HG03045 (cell line): Measurements from ENCODE around the gene C1orf167.
"Not testable (repeated sequence)": the region's sequence is repeated elsewhere in the genome, so short reads cannot be mapped to it uniquely, and the experiment has no call there.

ENCODE experiments used
- ATAC-seq: cut with Tn5 transposase; IDR thresholded peaks from one replicate; pipeline ENCODE4 v1.9.1; 2021; ENCODE audit warnings: mild to moderate bottlenecking, moderate library complexity; ENCODE audit not compliant: unreplicated experiment

C1orf167 gene

DNA sequence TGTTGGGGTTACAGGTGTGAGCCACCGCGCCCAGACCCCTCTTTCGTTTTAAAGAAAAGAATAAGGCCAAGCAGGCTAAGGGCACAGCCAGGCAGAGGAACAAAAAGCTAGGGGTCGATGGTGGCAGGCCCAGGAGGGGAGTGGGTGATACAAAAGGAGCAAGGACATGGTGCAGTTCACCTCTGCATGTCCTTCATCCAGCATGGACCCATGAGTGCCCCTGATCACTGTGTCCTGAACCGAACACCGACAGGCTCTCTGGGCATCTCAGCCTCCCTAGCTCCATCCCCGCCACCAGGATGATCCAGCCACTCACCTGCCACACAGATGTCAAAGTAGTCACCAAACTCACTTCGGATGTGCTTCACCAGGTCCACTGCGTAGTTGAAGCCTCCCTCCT lies 37.9 kb downstream of the C1orf167 start:
- ATAC-seq: no peak

DNA sequence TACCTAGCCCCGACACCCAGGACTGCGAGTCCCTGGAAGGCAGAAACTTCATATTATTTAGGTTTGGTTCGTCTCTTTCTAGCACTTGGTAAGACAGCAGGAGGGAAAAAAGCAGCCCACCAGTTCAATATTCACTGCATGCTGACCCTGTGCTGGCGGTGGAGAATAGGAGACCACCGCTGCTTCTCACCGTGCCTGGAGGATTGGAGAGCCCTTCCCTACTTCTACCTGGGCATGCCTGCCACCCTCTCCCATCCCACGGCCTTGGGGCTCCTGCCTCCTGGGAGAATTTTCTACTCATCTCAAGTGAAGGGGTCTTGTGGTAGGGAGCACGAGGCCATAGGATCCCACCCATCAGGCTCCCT lies 38.4 kb downstream of the C1orf167 start:
- ATAC-seq: no peak

- ATAC-seq: no peak
Measured at GRCh38 chr1:11800756-11801433, 38.9 kb downstream of the C1orf167 start.

DNA sequence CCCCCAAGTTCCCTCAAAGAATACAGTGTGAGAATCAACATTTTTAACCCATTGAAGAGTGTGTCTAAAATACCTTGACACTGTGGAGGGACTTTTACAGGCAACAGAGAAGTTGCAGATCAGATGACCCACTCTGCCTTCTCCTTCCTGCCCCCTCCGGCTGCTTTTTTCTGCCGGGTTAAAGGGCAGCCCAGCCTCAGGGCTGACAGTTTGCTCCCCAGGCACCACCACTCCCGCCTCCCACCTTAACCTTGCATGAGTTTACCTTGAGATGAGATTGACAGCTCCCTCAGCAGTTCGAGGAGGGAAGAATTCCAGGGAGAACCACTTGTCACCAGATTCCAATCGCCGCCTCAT lies 40.6 kb downstream of the C1orf167 start:
- ATAC-seq: no peak

DNA sequence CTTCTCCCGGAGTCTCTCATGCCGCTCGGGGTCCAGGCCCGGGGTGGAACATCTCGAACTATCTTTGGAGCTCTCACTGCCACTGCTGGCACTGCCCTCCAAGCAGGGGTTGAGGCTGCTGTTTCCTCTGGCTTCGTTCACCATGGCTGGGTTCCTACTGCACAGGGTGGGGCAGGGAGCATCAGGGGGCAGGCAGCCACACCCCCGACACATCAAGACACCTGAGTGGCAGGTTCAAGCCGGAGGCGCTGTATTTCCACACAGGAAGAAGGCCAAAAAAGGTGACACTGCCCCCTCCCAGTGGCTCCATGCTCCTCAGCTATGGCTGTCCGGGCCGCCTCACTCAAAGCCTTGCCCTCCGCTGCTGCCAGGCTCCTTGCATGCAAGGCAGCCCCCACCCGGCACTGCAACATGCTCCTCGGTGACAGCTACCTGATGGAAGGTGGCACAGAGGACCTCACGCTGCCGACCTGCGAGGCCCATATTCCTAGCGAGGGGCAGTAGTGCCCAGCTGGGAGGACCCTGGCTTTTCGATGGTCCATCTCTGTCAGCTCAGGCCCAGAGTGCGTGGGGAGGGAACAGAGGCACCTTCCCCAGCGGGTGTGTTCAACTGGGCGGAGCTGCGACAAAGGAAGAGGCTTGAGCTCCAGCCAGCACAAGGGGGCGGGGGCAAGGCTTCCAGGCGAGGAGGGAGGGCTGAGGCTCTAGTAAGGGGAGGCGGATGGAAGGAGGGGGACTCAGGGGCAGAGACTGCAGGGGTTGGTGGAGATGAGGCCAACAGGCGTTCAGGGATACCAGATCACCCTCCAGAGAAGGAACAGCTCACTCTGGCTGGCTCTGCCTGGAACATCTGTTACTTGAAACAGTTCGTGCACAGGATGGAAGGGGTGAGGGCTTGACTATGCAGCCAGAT lies 41.2 kb downstream of the C1orf167 start:
- ATAC-seq: no peak

- not testable (repeated sequence) for ATAC-seq
Measured at GRCh38 chr1:11803924-11804665, 42.1 kb downstream of the C1orf167 start.

DNA sequence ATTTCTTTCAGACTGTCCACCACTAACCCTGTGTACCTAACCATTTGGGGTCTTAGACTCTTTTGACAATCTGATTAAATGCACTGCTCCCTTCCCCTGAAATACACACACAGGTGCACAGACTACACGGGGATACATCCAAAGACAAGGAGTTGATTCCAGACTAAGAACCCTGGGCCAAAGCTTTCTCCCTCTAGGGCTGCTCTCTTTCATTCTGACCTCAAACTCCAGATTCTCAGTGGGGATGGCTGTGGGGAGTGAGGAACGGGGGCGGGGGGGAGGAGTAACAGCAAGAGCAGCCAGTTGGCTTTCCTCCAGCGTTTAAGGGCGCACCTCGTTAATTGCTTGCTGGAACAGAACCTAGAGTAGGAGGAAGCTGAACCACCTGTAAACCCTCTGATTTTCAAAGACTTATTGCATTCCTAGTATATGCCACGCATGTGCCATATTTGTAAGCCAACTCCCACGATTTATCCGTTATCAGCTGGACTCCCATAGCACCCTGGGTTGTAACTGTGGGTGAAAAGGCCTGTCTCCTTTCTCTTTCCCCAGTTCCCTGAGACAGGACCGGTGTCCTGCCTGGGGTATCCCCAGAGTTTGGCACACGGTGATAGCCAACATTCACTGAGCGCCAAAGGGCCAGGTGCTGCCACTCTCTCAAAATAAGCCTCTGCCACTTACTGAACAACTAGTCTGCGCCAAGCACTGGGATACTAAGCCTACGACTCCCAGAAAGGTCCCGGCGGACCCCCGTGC lies 42.9 kb downstream of the C1orf167 start:
- no peak for ATAC-seq

DNA sequence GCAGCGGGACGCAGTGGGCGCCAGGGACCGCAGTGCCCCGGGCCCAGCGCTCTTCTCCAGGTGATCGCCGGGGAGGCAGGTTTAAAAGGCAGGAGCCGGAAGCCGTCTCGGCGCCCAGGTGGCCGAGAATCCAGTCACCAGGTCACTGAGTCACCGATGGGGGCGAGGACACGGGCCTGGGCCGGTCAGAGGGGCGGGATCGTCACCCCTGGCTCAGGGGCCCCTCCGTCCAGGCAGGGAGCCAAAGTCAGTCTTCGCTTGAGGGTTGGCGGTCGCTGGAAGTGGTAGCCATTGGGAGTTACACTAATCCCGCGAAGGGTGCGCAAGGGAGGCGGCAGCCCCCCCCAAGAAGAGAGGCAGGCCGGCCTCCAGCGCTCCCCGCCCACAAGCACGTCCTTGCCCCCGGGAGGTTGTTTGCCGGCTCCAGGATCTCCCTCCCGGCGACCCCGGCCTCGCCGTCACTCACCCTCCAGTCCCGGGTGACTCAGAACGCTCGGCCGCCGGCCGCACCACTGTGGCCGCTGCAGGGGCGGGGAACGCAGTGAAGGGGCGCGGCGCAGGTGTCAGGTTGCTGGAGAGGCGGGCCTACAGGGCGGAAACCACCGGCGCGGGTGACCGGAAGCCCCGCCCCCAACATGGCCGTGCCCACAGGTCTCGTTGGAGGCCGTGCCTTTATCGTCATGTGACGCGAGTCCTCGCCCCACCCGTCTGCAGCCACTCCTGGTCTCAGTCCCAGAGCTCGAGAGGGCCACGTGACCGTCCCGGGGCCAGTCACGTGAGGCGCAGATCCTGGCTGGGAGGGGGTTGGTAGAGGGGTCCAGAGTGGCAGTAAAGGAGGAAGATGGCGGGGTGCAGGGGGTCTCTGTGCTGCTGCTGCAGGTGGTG lies 43.7 kb downstream of the C1orf167 start, which contains the start of the genes CLCN6 and MTHFR:
CLCN6 (plus strand) TSS at position 770 of the 885 bp plus-strand sequence; CDS start at position 842, 72 bp downstream.
MTHFR (minus strand) TSS at position 543 of the 885 bp plus-strand sequence. CDS start 2,848 bp downstream, outside the sequence.
- peak; percentile 85 for ATAC-seq

GRCh38 chr1:11806307-11806936 lies 44.4 kb downstream of the C1orf167 start:
- ATAC-seq: peak; percentile 47

DNA sequence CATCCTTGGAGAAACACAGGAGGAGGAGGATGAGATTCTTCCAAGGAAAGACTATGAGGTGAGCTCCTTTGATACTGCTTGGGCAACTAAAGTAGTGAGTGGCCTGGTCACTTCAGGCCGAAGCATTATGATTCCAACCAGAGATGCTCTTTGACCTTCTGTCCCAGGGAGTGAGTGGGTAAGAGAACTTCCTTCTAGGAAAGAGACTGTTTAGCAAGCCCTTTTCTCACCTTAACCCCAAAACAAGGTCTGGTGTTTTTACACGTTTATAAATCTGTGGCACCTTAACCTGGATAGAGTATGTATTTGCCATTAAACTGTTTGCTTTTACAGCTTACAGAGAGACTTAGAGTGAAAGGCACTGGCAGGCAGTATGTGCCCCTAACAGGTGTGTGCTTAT lies 45.1 kb downstream of the C1orf167 start:
- ATAC-seq: no peak

GRCh38 chr1:11813021-11813420 lies 51.0 kb downstream of the C1orf167 start:
- ATAC-seq: no peak

DNA sequence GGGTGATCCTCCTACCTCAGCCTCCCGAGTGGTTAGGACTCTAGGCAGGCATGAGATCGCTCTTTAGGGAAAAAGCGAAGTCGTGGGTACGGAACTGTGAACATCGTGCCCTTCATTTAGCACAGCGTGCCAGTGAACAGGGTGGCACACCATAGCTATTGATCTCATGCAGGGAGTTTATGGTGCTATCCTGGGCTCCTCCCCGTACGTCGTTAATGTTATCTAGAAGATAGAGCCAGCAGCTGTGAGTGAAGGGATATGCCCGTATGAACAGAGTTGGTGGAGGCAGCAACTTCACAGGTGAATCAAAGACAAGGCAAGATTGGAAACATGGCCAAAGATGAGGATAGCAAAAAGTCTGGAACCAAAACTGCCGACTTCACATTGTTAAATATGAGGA lies 55.2 kb downstream of the C1orf167 start:
- no peak for ATAC-seq

DNA sequence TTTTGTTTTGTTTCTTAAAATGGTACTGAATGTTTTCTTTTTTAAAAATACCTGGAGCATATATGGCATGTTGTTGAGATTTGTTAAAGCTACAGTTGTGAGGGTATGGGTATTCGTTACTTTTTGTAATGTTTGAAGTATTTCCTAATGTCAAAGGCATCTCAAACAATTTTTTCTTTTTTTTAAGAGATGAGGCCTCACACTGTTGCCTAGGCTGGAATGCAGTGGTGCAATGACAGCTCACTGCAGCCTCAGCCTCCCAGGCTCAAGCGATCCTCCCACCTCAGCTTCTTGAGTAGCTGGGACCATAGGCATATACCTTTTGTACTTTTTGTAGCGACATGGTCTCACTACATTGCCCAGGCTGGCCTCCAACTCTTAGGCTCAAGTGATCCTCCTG lies 60.1 kb downstream of the C1orf167 start:
- no peak for ATAC-seq

DNA sequence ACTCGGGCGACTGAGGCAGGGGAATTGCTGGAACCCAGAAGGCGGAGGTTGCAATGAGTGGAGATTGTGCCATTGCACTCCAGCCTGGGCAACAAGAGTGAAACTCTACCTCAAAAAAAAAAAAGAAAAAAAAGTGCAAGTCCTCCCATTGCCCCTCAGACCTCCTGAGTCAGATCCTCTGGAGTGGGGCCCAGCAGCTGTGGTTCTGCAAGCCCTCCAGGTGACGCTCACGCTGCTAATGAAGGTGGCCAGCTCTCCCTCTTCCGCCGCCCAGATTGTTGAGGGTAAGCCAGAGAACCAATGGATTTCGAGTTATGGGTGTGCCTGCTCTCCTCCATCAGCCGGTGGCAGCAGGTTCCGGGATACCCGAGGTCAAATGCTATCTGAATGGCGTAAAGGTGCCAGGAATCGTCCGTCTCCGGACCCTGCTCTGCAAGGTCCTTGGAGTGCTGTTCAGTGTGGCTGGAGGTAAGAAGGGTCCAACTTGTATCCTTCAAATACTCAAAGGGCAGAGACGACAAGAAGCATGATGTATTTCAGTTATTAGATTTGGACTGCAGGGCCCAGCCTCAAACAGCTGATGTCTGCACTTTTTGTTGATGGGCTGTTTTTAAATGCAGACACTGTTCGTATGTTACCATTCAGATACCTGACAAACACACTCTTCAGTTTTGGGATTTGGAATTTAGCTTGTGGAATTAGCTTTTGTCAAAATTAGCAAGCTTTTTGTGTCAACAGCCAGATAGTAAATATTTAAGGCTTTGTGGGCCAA lies 61.6 kb downstream of the C1orf167 start:
- ATAC-seq: no peak

- no peak for ATAC-seq
Measured at GRCh38 chr1:11825131-11825530, 63.1 kb downstream of the C1orf167 start.

DNA sequence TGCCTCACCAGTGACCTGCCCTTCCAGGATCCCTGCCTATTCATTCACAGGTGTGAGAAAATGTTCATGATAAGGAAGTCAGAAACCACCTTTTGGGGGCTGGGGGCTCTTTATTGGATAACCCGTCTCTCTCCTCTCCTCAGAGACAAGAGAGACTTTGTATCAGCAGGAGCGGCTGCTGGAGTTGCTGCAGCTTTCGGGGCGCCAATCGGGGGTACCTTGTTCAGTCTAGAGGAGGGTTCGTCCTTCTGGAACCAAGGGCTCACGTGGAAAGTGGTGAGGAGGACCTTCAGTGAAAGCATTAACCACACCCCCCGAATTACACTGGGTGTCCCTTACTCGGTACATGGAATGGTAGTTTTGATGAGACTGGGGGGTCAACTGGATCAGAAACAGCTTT lies 65.0 kb downstream of the C1orf167 start:
- ATAC-seq: no peak

DNA sequence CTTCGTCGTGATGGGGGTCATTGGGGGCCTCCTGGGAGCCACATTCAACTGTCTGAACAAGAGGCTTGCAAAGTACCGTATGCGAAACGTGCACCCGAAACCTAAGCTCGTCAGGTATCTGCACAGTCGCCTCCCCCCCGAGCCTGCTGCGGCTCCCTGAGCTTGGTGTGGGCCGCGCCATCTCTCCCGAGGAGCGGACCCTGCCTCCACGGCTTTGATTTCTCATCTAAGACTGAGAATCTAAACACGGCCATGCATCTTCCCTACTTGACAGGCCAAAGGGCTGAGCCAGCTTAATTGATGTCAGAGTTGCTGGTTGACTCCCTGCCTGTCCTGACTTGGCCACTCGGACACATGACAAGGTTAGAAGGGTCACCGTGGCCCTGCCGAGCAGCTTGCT lies 66.5 kb downstream of the C1orf167 start:
- ATAC-seq: no peak

- ATAC-seq: no peak
Measured at GRCh38 chr1:11831945-11832725, 70.1 kb downstream of the C1orf167 start.
